ENCODE measurements around the gene ENO2.

DNA sequence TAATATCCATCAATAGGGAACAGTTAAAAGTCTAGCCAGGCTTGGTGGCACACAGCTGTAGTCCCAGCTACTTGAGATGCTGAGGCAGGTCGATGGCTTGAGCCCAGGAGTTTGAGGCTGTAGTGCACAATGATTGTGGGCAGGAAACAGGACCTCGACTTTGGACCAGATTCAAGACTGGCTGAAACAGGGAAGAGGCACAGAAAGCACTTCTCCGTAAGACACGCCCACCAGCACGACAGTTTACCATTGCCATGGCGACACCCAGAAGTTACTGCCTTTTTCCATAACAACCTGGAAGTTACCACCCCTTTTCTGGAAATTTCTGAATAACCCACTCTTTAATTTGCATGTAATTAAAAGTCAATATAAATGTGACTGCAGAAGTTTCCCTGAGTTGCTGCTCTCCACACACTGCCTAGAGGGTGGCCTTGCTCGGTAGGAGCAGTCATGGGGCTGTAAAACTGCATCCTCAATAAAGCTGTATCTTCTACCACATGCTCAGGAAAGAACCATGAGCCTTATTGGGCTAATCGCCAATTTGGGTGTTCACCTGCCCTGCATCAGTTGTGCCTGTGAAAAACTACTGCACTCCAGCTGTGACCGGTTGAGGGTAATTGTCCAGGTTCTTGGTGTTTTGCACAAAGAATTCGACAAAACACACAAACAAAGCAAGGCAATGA lies 14.4 kb upstream of the ENO2 start:
- TF ChIP-seq PAX5 (IDR thresholded peaks at IDR 0.05; ENCODE audit: insufficient read depth, low read length, severe bottlenecking) (no peak), POLR2AphosphoS5 (IDR thresholded peaks at IDR 0.05; ENCODE audit: low read depth, low read length) (no peak), POLR2A (IDR thresholded peaks at IDR 0.05; ENCODE audit: low read depth, low read length) (no peak), TAF1 (IDR thresholded peaks at IDR 0.05; ENCODE audit: low read depth, low read length) (no peak), POU2F2 (IDR thresholded peaks at IDR 0.05; ENCODE audit: low read depth, low read length) (no peak)
